ENCODE measurements around the gene KRTAP10-1.

Gene KRTAP10-1

GRCh38 chr21:44500111-44500510, 39.9 kb downstream of the KRTAP10-1 start:
- no peak for DNase-seq

- DNase-seq, result no peak
Measured at GRCh38 chr21:44499631-44500030, 40.4 kb downstream of the KRTAP10-1 start.

GRCh38 chr21:44499211-44499560, 40.8 kb downstream of the KRTAP10-1 start:
- no peak for DNase-seq

GRCh38 chr21:44498280-44499210, 41.5 kb downstream of the KRTAP10-1 start:
- no peak for DNase-seq

GRCh38 chr21:44497703-44498126, 42.3 kb downstream of the KRTAP10-1 start:
- no peak for DNase-seq

- DNase-seq, result no peak
Measured at GRCh38 chr21:44496564-44497550, 43.1 kb downstream of the KRTAP10-1 start.

- DNase-seq, result no peak
Measured at GRCh38 chr21:44495611-44496563, 44.1 kb downstream of the KRTAP10-1 start.

GRCh38 chr21:44494956-44495355, 45.0 kb downstream of the KRTAP10-1 start:
- DNase-seq, result no peak

- no peak for DNase-seq
Measured at GRCh38 chr21:44494418-44494817, 45.6 kb downstream of the KRTAP10-1 start.

- no peak for DNase-seq
Measured at GRCh38 chr21:44492567-44493385, 47.2 kb downstream of the KRTAP10-1 start.

GRCh38 chr21:44490816-44491215, 49.2 kb downstream of the KRTAP10-1 start:
- no peak for DNase-seq

- DNase-seq, result no peak
Measured at GRCh38 chr21:44490405-44490804, 49.6 kb downstream of the KRTAP10-1 start.

- DNase-seq, result no peak
Measured at GRCh38 chr21:44489962-44490361, 50.0 kb downstream of the KRTAP10-1 start.

All from stimulated activated CD4-positive, alpha-beta T cell treated with anti-CD3 and anti-CD28 coated beads, Interleukin-1b, Interleukin-23, amount 100 ng/mL, for 48 hours (primary cell).